Ishikawa (cell line): ENCODE measurements around the gene RAD51B.

Source experiments
- CEBPB ChIP-seq: IDR thresholded peaks from 2 replicates; pipeline ENCODE4 v1.6.1; 2012
- CREB1 ChIP-seq: IDR thresholded peaks from 2 replicates; pipeline ENCODE4 v1.6.1; 2012; ENCODE audit warnings: low read depth
- EGR1 ChIP-seq: IDR thresholded peaks from 2 replicates; pipeline ENCODE4 v1.6.1; 2012
- EP300 ChIP-seq: IDR thresholded peaks from 2 replicates; pipeline ENCODE4 v1.6.1; 2012; ENCODE audit warnings: borderline replicate concordance
- FOXM1 ChIP-seq: IDR thresholded peaks from 2 replicates; pipeline ENCODE4 v1.6.1; 2012; ENCODE audit warnings: low read depth, borderline replicate concordance
- MAX ChIP-seq: IDR thresholded peaks from 2 replicates; pipeline ENCODE4 v1.6.1; 2012
- NFIC ChIP-seq: IDR thresholded peaks from 2 replicates; pipeline ENCODE4 v1.6.1; 2012
- RAD21 ChIP-seq: IDR thresholded peaks from 2 replicates; pipeline ENCODE4 v1.6.1; 2012; ENCODE audit warnings: low read depth
- TAF1 ChIP-seq: IDR thresholded peaks from 2 replicates; pipeline ENCODE4 v1.6.1; 2012; ENCODE audit warnings: low read depth, mild to moderate bottlenecking
- TCF12 ChIP-seq: IDR thresholded peaks from 2 replicates; pipeline ENCODE4 v1.6.1; 2012; ENCODE audit warnings: low read depth
- TEAD4 ChIP-seq: IDR thresholded peaks from 2 replicates; pipeline ENCODE4 v1.6.1; 2012
- YY1 ChIP-seq: IDR thresholded peaks from 2 replicates; pipeline ENCODE4 v1.6.1; 2012; ENCODE audit warnings: low read depth
- ZBTB7A ChIP-seq: IDR thresholded peaks from 2 replicates; pipeline ENCODE4 v1.6.1; 2012; ENCODE audit warnings: low read depth
- TF ChIP-seq, protein P1 (sequence below): IDR thresholded peaks from 2 replicates; pipeline ENCODE4 v1.6.1; 2012
- TF ChIP-seq, protein P2 (sequence below): IDR thresholded peaks from 2 replicates; pipeline ENCODE4 v1.6.1; 2012; ENCODE audit warnings: low read depth, mild to moderate bottlenecking

The RAD51B gene

DNA sequence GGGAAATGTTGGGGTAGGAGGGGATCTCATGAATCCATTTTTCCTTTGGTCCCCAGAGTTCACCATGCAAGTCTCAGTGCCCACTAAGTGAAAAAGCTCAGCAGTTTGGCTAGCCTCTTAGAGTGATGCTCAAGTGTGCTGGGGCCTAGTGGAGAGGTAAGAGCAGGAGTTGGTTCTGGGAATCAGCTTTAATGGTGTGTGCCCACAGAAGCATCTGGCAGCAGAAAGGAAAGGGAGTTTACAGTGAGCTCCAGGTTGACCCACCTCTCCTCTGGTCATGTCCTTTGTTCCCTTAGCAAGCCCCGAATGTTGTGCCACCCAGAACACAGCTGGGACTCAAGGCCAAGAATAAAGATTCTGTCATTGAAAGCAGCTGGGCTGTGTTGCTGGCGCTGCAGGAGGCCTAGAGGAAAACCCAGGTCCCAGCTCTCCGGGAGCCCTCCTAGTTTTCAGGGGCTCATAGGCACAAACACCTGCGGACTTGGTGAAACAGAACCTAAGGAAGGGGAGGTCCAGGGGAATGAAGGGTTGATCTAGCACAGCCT lies 652.5 kb downstream of the RAD51B start:
- TF ChIP-seq RAD21 (no peak), EP300 (no peak), CEBPB (no peak)
- TF ChIP-seq, protein P1, sequence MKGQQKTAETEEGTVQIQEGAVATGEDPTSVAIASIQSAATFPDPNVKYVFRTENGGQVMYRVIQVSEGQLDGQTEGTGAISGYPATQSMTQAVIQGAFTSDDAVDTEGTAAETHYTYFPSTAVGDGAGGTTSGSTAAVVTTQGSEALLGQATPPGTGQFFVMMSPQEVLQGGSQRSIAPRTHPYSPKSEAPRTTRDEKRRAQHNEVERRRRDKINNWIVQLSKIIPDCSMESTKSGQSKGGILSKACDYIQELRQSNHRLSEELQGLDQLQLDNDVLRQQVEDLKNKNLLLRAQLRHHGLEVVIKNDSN = no peak

DNA sequence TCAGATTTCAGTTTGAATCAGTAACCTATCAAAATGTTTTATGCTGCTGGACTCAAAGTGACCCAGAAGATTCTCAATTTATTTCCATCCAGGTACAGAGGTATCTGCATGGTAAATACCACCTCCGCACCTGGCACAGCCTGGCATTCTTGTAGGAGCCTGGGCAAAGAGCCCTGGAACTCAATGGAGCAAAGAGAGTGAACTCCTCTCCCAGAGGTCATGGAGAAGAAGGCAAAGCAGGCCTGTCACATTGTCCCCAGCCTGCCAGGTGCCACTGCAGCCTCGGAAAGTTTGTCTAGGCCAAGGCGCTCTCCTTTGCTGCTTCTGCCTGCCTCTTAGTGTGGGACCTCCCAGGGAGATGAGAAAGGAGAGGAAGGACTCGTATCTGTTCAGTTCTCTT lies 653.5 kb downstream of the RAD51B start:
- TF ChIP-seq, protein P2, sequence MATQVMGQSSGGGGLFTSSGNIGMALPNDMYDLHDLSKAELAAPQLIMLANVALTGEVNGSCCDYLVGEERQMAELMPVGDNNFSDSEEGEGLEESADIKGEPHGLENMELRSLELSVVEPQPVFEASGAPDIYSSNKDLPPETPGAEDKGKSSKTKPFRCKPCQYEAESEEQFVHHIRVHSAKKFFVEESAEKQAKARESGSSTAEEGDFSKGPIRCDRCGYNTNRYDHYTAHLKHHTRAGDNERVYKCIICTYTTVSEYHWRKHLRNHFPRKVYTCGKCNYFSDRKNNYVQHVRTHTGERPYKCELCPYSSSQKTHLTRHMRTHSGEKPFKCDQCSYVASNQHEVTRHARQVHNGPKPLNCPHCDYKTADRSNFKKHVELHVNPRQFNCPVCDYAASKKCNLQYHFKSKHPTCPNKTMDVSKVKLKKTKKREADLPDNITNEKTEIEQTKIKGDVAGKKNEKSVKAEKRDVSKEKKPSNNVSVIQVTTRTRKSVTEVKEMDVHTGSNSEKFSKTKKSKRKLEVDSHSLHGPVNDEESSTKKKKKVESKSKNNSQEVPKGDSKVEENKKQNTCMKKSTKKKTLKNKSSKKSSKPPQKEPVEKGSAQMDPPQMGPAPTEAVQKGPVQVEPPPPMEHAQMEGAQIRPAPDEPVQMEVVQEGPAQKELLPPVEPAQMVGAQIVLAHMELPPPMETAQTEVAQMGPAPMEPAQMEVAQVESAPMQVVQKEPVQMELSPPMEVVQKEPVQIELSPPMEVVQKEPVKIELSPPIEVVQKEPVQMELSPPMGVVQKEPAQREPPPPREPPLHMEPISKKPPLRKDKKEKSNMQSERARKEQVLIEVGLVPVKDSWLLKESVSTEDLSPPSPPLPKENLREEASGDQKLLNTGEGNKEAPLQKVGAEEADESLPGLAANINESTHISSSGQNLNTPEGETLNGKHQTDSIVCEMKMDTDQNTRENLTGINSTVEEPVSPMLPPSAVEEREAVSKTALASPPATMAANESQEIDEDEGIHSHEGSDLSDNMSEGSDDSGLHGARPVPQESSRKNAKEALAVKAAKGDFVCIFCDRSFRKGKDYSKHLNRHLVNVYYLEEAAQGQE = no peak
- no peak for TF ChIP-seq TAF1
- peak; percentile 68 for TF ChIP-seq TCF12
- TF ChIP-seq CEBPB = peak; percentile 20; the same call in 1 of the 2 replicates
- peak; percentile 88 for TF ChIP-seq EGR1
- TF ChIP-seq NFIC = peak; percentile 88
- TF ChIP-seq FOXM1 = no peak; the same call in 1 of the 2 replicates
- peak; percentile 59 for TF ChIP-seq TEAD4
- TF ChIP-seq EP300 = peak; percentile 78
- TF ChIP-seq RAD21 = peak; percentile 3; the same call in 1 of the 2 replicates

DNA sequence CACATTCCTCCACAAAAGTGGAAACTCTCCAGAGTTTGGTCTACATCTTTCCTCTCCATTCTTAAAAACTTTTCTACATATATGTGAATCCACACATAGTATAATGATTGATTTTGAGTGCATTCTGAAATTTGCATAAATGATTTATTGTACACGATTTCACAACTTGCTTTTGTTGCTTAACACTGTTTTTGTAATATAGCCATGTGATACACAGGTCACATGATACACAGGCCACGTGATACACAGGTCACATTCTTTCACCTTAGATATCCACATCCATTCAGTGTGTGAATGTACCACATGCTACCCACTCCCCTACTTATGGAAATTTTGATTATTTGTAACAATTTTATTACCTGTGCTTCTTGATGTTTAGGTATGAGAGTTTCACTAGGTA lies 654.2 kb downstream of the RAD51B start:
- TF ChIP-seq CEBPB = peak; percentile 91
- TF ChIP-seq CREB1 = no peak
- peak; percentile 55; the same call in 1 of the 2 replicates for TF ChIP-seq MAX
- TF ChIP-seq, protein P1 = peak; percentile 99
- no peak for TF ChIP-seq FOXM1
- TF ChIP-seq TEAD4 = peak; percentile 36; the same call in 1 of the 2 replicates

DNA sequence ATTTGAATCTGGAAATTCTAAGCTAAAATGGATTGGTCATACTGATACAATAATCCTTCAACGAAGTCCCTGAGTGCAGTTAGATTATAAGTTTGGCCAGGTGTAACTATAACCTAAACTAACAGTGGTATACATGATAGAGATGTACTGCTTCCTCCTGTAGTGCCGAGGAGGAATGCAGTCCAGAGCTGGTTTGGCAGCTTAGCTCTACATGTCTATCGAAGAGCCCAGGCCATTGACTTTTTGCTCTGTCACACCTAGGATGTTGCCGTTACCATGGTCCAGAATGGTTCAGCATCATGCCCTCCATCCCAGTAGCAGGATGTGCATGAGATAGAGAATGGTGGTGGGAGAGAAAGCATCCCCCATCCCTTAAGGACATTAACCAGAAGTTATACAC lies 655.2 kb downstream of the RAD51B start:
- TF ChIP-seq ZBTB7A (no peak), TAF1 (no peak), CREB1 (no peak), TEAD4 (no peak), MAX (no peak), TCF12 (no peak), FOXM1 (no peak), EP300 (no peak), YY1 (no peak), NFIC (no peak)
- TF ChIP-seq, protein P1 = no peak
- TF ChIP-seq, protein P2 = no peak

DNA sequence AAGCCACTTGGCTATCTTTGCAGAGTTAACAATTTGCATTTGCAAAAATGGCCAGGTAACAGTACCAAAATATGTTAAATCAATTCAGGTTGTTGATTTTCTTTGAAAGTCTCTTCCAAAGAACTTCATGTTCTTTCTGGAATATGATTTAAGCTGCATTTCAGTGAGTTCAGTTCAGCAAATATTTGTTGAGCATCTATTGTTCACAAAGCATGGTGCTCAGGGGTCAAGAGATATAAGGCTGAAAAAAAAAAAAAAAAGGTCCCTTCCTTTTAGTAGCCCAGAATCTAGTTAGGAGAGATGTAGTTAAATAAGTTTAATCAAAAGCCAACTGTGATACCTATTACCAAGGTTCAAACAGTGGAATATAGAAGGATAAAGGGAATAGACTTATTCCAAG lies 656.2 kb downstream of the RAD51B start:
- TF ChIP-seq ZBTB7A = no peak
- no peak for TF ChIP-seq FOXM1
- TF ChIP-seq, protein P2 = no peak
- no peak for TF ChIP-seq TAF1
- TF ChIP-seq TEAD4 = no peak
- TF ChIP-seq YY1 = no peak
- no peak for TF ChIP-seq RAD21
- no peak for TF ChIP-seq CREB1
- TF ChIP-seq NFIC = no peak
- TF ChIP-seq MAX = no peak
- TF ChIP-seq CEBPB = no peak
- TF ChIP-seq, protein P1 = no peak
- TF ChIP-seq TCF12 = no peak
